Kidney (tissue), 14 donors: Measurements from ENCODE around the gene TMEM238L. TPM values are rescaled to one million over a fixed set of nuclear protein-coding genes. Genes with fewer than 3 reads are reported as not detected.
A peak's percentile ranks its signal among the peaks of the same experiment; 100 is the strongest.

ENCODE experiments used
- DNase-seq, 5 donors: peaks; one replicate each; pipeline ENCODE4 v3.0.0-alpha.2; 2013 to 2020
- FAIRE-seq: peaks from 2 replicates; lab custom pipeline; 2012; peaks lifted over from hg19 to GRCh38; lab: Jason Lieb, UNC
- H3K27ac ChIP-seq, 2 donors: one replicate each; pipeline ENCODE4 v1.7.0; 2013; ENCODE audit warnings: low read depth in 2 of 2, low read length in 2 of 2, inconsistent platforms in 1 of 2
- H3K27me3 ChIP-seq: one replicate; pipeline ENCODE4 v1.7.1; 2013; ENCODE audit warnings: low read length, inconsistent platforms; ENCODE audit not compliant: control insufficient read depth, insufficient read depth
- H3K36me3 ChIP-seq, 3 donors: one replicate each; pipeline versions ENCODE4 v1.7.0 to v1.7.1; 2013; ENCODE audit warnings: low read length in 3 of 3, control low read depth in 1 of 3, inconsistent platforms in 1 of 3; ENCODE audit not compliant: insufficient read depth in 3 of 3, control insufficient read depth in 2 of 3
- H3K4me1 ChIP-seq, 3 donors: one replicate each; pipeline versions ENCODE4 v1.7.0 to v1.7.1; 2013; ENCODE audit warnings: low read length in 3 of 3, inconsistent platforms in 1 of 3, low read depth in 1 of 3; ENCODE audit not compliant: control insufficient read depth in 2 of 3, insufficient read depth in 2 of 3
- H3K4me3 ChIP-seq, 3 donors: one replicate each; pipeline versions ENCODE4 v1.7.0 to v1.8.1; 2013; ENCODE audit warnings: low read length in 3 of 3, control low read depth in 1 of 3, inconsistent platforms in 1 of 3
- H3K9ac ChIP-seq, 3 donors: one replicate each; pipeline versions ENCODE4 v1.7.0 to v1.7.1; 2013; ENCODE audit warnings: low read length in 3 of 3, control low read depth in 1 of 3, inconsistent platforms in 1 of 3
- H3K9me3 ChIP-seq, 3 donors: one replicate each; pipeline versions ENCODE4 v1.7.0 to v1.7.1; 2013; ENCODE audit warnings: low read length in 3 of 3, control low read depth in 1 of 3, inconsistent platforms in 1 of 3; ENCODE audit not compliant: control insufficient read depth in 2 of 3, insufficient read depth in 1 of 3
- CTCF ChIP-seq: IDR thresholded peaks from 3 replicates; pipeline ENCODE4 v1.5.1; 2012; ENCODE audit warnings: mild to moderate bottlenecking, moderate library complexity, borderline replicate concordance; ENCODE audit not compliant: insufficient read depth; ENCODE audit errors: extremely low read depth
- intact Hi-C: fragments of 100-400 bp; cut with DNase I; formaldehyde crosslinking; loops from one replicate; pipeline ENCODE4 v1.11.1; 2022
- polyA plus RNA-seq: library from polyadenylated mRNA; stranded (reverse); fragments of 350-450 nt; fragmentation: Illumina TruSeq; extraction: RNeasy Lipid Tissue Mini Kit (QIAGEN cat#74804); gene quantifications from one replicate; pipeline ENCODE4 v1.2.3, GENCODE V29; 2014; ENCODE audit warnings: low read depth, low replicate concordance; ENCODE audit not compliant: insufficient read depth
- total RNA-seq: library from RNA; stranded (reverse); fragmentation: NEBNext Ultra II Directional; extraction: Animal tissue kit (Norgen Biotek cat#: 25700); gene quantifications from one replicate; pipeline ENCODE4 v1.2.1, GENCODE V29; 2021
- donor health status: control.
- donor health status: control.
- donor health status: control.
- donor health status: control.
- donor health status: control.
- donor health status: DM: yes; HTN: yes; CAD: no.
- donor health status: Normal renal cell carcinoma (clear cell type).

Gene TMEM238L
- total and polyA plus RNA-seq, 2 donors from 2014 or later: 0.47 to 3.2 TPM

DNA sequence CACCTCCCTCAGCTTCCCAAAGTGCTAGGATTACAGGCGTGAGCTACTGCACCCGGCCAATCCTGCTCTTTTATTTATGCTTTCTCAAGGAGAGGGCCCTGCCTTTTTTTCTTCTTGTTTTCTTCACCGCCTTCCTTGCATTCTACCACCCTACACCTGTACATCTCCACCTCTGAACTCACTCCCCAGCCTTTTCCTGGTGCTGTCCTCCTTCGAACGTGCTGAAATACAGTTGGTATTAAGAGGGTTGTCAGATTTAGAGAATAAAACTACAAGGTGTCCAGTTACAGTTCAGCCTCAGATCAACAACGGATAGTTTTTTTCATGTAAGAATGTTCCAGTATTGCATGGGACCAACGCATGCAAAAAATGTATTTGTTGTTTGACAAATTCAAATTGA is 32.2 kb upstream of the TMEM238L start:
- FAIRE-seq (no peak), DNase-seq (peak in 3 of 5 donors; percentile 18 to 34 (median 30))
- intact Hi-C loops: loop anchor here (10.0 kb wide), 1 partner anchor 91 kb away; no protein-coding TSS in a partner anchor
- TF ChIP-seq CTCF: no peak
- Histone ChIP-seq H3K27me3 (no peaks in the 10 kb centered on the region), H3K36me3 (no peaks in the 10 kb centered on the region), H3K4me3 (no peak overlapping the region), H3K9me3 (no peaks in the 10 kb centered on the region), H3K9ac (no peak overlapping the region), H3K27ac (no peak overlapping the region), H3K4me1 (no peaks in the 10 kb centered on the region)

- H3K4me1 ChIP-seq: no peaks in the 10 kb centered on the region
- no peak for FAIRE-seq
- DNase-seq: no peak
- H3K27ac ChIP-seq: no peak overlapping the region
- no peak overlapping the region for H3K4me3 ChIP-seq
- no peaks in the 10 kb centered on the region for H3K36me3 ChIP-seq
- TF ChIP-seq CTCF: no peak
- H3K9ac ChIP-seq: no peak overlapping the region
- H3K9me3 ChIP-seq: no peaks in the 10 kb centered on the region
- no peaks in the 10 kb centered on the region for H3K27me3 ChIP-seq
- intact Hi-C loops: loop anchor here (10.0 kb wide), 1 partner anchor 87 kb away; no protein-coding TSS in a partner anchor
Measured at GRCh38 chr17:10831696-10832095, 27.8 kb upstream of the TMEM238L start.

- Histone ChIP-seq H3K4me3 (no peak overlapping the region), H3K4me1 (no peaks in the 10 kb centered on the region), H3K9ac (no peak overlapping the region), H3K27ac (no peak overlapping the region), H3K27me3 (no peaks in the 10 kb centered on the region), H3K9me3 (no peaks in the 10 kb centered on the region), H3K36me3 (no peaks in the 10 kb centered on the region)
- DNase-seq: no peak
- FAIRE-seq: no peak
- no peak for TF ChIP-seq CTCF
- intact Hi-C loops: no loop called here
Measured at GRCh38 chr17:10827898-10828552, 24.1 kb upstream of the TMEM238L start.
